Spleen (tissue), 11 donors: ENCODE results near the gene YPEL1. TPM values are rescaled to one million over a fixed set of nuclear protein-coding genes. Genes with fewer than 3 reads are reported as not detected.

Experiments used
- DNase-seq: peaks from one replicate; pipeline ENCODE4 v3.0.0-alpha.2; 2020
- H3K27ac ChIP-seq, 8 donors: fragments of 200-600 bp; sonication (generic) in 7 of 8; 1 replicate in 4 of 8; 2 replicates in 4 of 8; pipeline versions ENCODE4 v1.5.0 to v1.8.0; 2016 to 2021; ENCODE audit warnings: inconsistent platforms in 4 of 8, mild to moderate bottlenecking in 4 of 8, moderate library complexity in 1 of 8
- H3K27me3 ChIP-seq, 7 donors: fragments of 200-600 bp; sonication (generic) in 6 of 7; replicated peaks in 1 of 7; 1 replicate in 4 of 7; 2 replicates in 3 of 7; pipeline versions ENCODE4 v1.5.0 to v1.8.0; 2016 to 2021; ENCODE audit warnings: inconsistent platforms in 3 of 7, mild to moderate bottlenecking in 1 of 7
- H3K36me3 ChIP-seq, 6 donors: fragments of 200-600 bp; sonication (generic) in 5 of 6; 1 replicate in 4 of 6; 2 replicates in 2 of 6; pipeline versions ENCODE4 v1.5.0 to v1.8.0; 2016 to 2021; ENCODE audit warnings: inconsistent platforms in 2 of 6
- H3K4me1 ChIP-seq, 6 donors: fragments of 200-600 bp; sonication (generic) in 5 of 6; 1 replicate in 3 of 6; 2 replicates in 3 of 6; pipeline versions ENCODE4 v1.5.0 to v1.8.0; 2016 to 2021; ENCODE audit warnings: inconsistent platforms in 3 of 6
- H3K4me3 ChIP-seq, 8 donors: fragments of 200-600 bp; sonication (generic) in 7 of 8; 1 replicate in 4 of 8; 2 replicates in 4 of 8; pipeline versions ENCODE4 v1.5.0 to v1.8.0; 2016 to 2021; ENCODE audit warnings: inconsistent platforms in 4 of 8, mild to moderate bottlenecking in 4 of 8, moderate library complexity in 2 of 8
- H3K9me3 ChIP-seq, 8 donors: fragments of 200-600 bp; sonication (generic) in 7 of 8; 1 replicate in 4 of 8; 2 replicates in 4 of 8; pipeline versions ENCODE4 v1.5.0 to v1.8.0; 2016 to 2021; ENCODE audit warnings: inconsistent platforms in 4 of 8
- CTCF ChIP-seq, 11 experiments: fragments of 200-600 bp in 7 of 11; fragments of 450-650 bp in 4 of 11; sonication (generic) in 4 of 11; IDR thresholded peaks in 8 of 11; conservative IDR thresholded peaks in 3 of 11; 1 replicate in 7 of 11; 2 replicates in 4 of 11; pipeline versions ENCODE4 v1.4.0 to v1.8.0; 2016 to 2021; ENCODE audit warnings: antibody characterized with exemption in 11 of 11, inconsistent platforms in 4 of 11, mild to moderate bottlenecking in 1 of 11
- POLR2A ChIP-seq, 3 donors: fragments of 450-650 bp; IDR thresholded peaks; one replicate each; pipeline ENCODE4 v1.5.1; 2017; ENCODE audit warnings: antibody characterized with exemption in 3 of 3, mild to moderate bottlenecking in 1 of 3
- POLR2AphosphoS5 ChIP-seq, 3 donors: sonication (generic); formaldehyde crosslinking; IDR thresholded peaks; one replicate each; pipeline ENCODE4 v1.5.1; 2017; ENCODE audit warnings: antibody characterized with exemption in 3 of 3
- WGBS, 5 donors: extraction: QIAGEN DNeasy Blood & Tissue Kit in 3 of 5; methylation state at CpG; one replicate each; pipeline versions ENCODE4 v1.1.5 to v1.1.7; 2013 to 2018; 5-methylcytosine and 5-hydroxymethylcytosine counted together
- intact Hi-C: fragments of 100-400 bp; cut with DNase I; formaldehyde crosslinking; loops from one replicate; pipeline ENCODE4 v1.15.0; 2023; ENCODE audit warnings: low total_unique reads
- polyA plus RNA-seq, 3 donors: library from polyadenylated mRNA; stranded (reverse); fragments of 200-250 nt; gene quantifications; one replicate each; pipeline ENCODE4 v1.2.1, GENCODE V29; 2013
- total RNA-seq, 7 donors: library from RNA; depleted of rRNA in 3 of 7; stranded (reverse); fragments of >200 nt in 3 of 7; fragmentation: NEBNext Ultra II Directional in 4 of 7; extraction: Animal tissue kit (Norgen Biotek cat#: 25700) in 4 of 7; gene quantifications; one replicate each; pipeline versions ENCODE4 v1.1.0 to v1.2.1, GENCODE V29; 2016 to 2021
- donor health status: healthy with polysubstance abuse.
- donor health status: DM: no; HTN: no; CAD: no; lungs with moderate emphysema.
- donor health status: DM: no; HTN: no; CAD: no.
- donor health status: Bipolar disorder and iron deficiency.
- donor health status: healthy.
- donor health status: DM: no; HTN: no; CAD: no.
- donor health status: DM: yes; HTN: yes; CAD: no.

YPEL1 gene
- total and polyA plus RNA-seq, 10 donors: 4.8 to 21.3 (median 11.0) TPM

DNA sequence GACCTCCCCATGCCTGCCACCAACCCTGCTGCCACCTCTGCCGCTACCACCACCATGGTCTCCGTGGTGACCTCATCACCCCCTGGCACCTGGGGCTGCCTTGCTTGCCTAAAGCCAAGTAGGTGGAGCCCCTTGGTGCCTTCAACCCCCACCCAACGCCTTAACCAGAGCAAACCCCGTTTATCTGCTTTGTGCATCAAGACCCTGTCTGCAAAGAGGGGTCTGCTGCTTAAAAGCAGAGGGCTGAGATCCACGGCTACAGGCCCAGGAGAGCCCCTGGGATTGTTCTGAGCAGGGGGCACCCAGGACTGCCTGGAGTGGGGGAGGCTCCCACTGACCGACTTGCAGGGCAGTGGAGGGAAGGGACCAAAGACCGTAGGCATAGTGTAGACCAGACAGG is 74.7 kb downstream of the YPEL1 start:
- H3K4me3 ChIP-seq: no peak overlapping the region
- H3K36me3 ChIP-seq: no peaks in the 10 kb centered on the region
- H3K9me3 ChIP-seq: no peaks in the 10 kb centered on the region
- TF ChIP-seq CTCF (IDR thresholded peaks at IDR 0.05 in 8 of 11, conservative IDR thresholded peaks at IDR 0.05 in 3 of 11) (no peak), POLR2A (IDR thresholded peaks at IDR 0.05) (no peak), POLR2AphosphoS5 (IDR thresholded peaks at IDR 0.05) (no peak)
- intact Hi-C loops: no loop called here
- DNase-seq: no peak
- 73 to 87% (median 82%) methylated on average over 7 of the region's 7 CpGs for WGBS, 5 donors
- H3K27me3 ChIP-seq: no peaks in the 10 kb centered on the region
- H3K4me1 ChIP-seq: peaks cover 0 to 31% (median 27%) of the 10 kb centered on the region in 6 donors
- no peak overlapping the region for H3K27ac ChIP-seq

DNA sequence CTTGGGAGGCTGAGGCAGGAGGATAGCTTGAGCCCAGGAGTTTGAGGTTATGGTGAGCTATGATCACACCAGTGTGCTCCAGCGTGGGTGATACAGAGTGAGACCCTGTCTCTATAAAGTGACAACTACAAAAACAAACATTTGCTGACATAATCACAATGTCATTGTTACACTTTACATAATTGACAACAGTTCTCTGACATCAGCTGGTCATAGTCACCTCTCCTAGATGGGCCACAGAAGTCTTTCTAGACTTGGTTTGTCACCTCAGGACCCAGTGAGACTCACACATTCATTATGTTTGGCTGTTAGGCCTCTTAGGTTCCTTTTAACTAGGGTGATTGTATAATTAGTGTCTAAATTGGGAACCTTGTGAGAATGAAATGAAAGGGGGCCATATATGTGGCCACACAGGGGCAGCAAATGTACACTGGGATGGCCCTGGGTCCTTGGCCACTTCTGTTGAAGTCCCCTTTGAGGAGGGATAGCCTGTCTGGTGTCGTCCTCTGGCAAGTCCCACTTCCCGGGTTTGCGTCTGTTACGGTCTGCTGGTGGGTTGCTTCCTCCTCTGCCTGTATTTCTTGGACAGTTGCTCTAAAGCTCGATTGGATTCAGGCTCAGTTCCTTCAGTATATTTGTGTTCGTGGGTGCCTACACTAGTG is 75.6 kb downstream of the YPEL1 start:
- 75 to 83% (median 79%) methylated on average over 7 of the region's 7 CpGs for WGBS, 5 donors
- H3K36me3 ChIP-seq: no peaks in the 10 kb centered on the region

DNA sequence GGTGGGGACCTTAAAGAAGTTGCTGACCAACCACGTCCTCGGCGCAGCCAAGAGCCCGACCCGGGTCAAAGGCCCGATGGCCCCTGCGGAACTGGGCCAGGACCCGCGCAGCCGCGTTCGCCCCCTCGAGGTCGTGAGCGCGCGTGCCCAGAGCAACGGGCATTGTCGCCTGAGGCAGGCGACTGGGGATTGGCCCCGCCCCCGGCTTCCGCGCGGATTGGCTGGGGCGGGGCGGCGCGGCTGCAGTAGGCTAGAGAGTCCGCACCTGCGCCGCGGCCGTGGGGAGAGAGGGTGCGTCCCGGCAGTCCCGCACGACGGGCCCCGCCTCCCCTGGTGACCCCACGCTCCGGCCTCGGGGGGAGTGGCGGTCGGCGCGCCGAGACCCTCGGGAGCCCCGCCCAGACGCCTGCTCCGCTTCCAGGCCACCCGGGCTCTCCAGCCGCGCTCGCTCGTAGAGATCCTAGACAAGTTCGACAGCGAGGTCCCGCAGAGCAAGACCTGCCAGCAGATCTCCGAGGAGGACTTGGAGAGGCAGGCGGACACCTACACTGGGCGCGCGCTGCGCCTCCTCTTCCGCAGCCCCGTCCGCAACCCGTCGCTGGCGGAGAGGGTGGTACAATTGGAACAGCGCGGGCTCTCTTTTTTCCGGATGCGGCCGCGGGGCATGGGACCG is 78.1 kb downstream of the YPEL1 start:
- peaks cover 0 to 29% (median 24%) of the 10 kb centered on the region in 6 donors for H3K4me1 ChIP-seq
- no peaks in the 10 kb centered on the region for H3K9me3 ChIP-seq
- WGBS, 5 donors: 0 to 3% (median 1%) methylated on average over 13 to 79 of the region's 79 CpGs
- H3K36me3 ChIP-seq: no peaks in the 10 kb centered on the region
- intact Hi-C loops: no loop called here
- DNase-seq: peak; percentile 95
- H3K4me3 ChIP-seq: peak overlapping the region; percentile 66 to 95 (median 74)
- TF ChIP-seq CTCF (IDR thresholded peaks at IDR 0.05 in 8 of 11, conservative IDR thresholded peaks at IDR 0.05 in 3 of 11): peak in 10 of 11 experiments; percentile 3 to 66 (median 44)
- TF ChIP-seq POLR2AphosphoS5 (IDR thresholded peaks at IDR 0.05): peak; percentile 64 to 76 (median 72)
- peak in 1 of 3 donors; percentile 4 for TF ChIP-seq POLR2A (IDR thresholded peaks at IDR 0.05)
- no peaks in the 10 kb centered on the region for H3K27me3 ChIP-seq
- H3K27ac ChIP-seq: peak overlapping the region in 7 of 8 donors; percentile 3 to 78 (median 57)

More for the DNA sequence above, 75.6 kb downstream of the YPEL1 start:
- H3K9me3 ChIP-seq: no peaks in the 10 kb centered on the region
- no peaks in the 10 kb centered on the region for H3K27me3 ChIP-seq
- no peak overlapping the region for H3K4me3 ChIP-seq
- peaks cover 0 to 23% (median 18%) of the 10 kb centered on the region in 6 donors for H3K4me1 ChIP-seq
- intact Hi-C loops: no loop called here
- no peak for DNase-seq
- no peak for TF ChIP-seq CTCF (IDR thresholded peaks at IDR 0.05 in 8 of 11, conservative IDR thresholded peaks at IDR 0.05 in 3 of 11)
- TF ChIP-seq POLR2AphosphoS5 (IDR thresholded peaks at IDR 0.05): no peak
- H3K27ac ChIP-seq: no peak overlapping the region

DNA sequence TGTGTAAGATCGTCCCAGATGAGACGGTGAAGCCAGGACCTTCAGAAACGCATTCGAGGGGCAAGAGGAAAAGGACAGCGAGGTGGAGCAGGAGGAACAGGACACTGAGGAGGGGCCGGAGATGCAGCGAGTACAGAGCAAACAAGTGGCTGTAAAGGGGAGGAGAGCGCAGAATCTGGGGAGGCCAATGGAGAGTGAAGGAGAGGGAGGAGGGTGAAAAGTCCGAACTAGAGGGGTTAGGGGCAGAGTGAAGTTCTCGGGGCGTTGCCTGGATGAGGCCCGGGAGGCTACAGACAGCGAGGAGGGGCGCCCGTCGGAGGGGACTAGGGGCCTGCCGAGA is 78.6 kb downstream of the YPEL1 start:
- H3K9me3 ChIP-seq: no peaks in the 10 kb centered on the region
- H3K27me3 ChIP-seq: no peaks in the 10 kb centered on the region
- H3K27ac ChIP-seq: peak overlapping the region in 6 of 8 donors; percentile 3 to 78 (median 62)
- TF ChIP-seq CTCF (IDR thresholded peaks at IDR 0.05 in 8 of 11, conservative IDR thresholded peaks at IDR 0.05 in 3 of 11) (no peak), POLR2AphosphoS5 (IDR thresholded peaks at IDR 0.05) (no peak), POLR2A (IDR thresholded peaks at IDR 0.05) (no peak)
- intact Hi-C loops: no loop called here
- WGBS, 5 donors: 42 to 59% (median 50%) methylated on average over 17 of the region's 17 CpGs
- peaks cover 0 to 34% (median 29%) of the 10 kb centered on the region in 6 donors for H3K4me1 ChIP-seq
- no peaks in the 10 kb centered on the region for H3K36me3 ChIP-seq
- DNase-seq: no peak
- peak overlapping the region in 7 of 8 donors; percentile 66 to 95 (median 75) for H3K4me3 ChIP-seq
